Measurements from ENCODE around the gene XRCC6. TPM values are rescaled to one million over a fixed set of nuclear protein-coding genes. Genes with fewer than 3 reads are reported as not detected.
A peak's percentile ranks its signal among the peaks of the same experiment; 100 is the strongest.

XRCC6 gene
- total and polyA plus RNA-seq, 2 of the 13 experiments (the other 11 are each of a cell fraction or from before 2014, with no cell fraction given) = 124 to 625 TPM

GRCh38 chr22:41682033-41682807 lies 61.1 kb downstream of the XRCC6 start (continued):
- TF ChIP-seq, protein P1, sequence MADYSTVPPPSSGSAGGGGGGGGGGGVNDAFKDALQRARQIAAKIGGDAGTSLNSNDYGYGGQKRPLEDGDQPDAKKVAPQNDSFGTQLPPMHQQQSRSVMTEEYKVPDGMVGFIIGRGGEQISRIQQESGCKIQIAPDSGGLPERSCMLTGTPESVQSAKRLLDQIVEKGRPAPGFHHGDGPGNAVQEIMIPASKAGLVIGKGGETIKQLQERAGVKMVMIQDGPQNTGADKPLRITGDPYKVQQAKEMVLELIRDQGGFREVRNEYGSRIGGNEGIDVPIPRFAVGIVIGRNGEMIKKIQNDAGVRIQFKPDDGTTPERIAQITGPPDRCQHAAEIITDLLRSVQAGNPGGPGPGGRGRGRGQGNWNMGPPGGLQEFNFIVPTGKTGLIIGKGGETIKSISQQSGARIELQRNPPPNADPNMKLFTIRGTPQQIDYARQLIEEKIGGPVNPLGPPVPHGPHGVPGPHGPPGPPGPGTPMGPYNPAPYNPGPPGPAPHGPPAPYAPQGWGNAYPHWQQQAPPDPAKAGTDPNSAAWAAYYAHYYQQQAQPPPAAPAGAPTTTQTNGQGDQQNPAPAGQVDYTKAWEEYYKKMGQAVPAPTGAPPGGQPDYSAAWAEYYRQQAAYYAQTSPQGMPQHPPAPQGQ (CRISPR knock-in tag; IDR thresholded peaks at IDR 0.05; ENCODE audit: borderline replicate concordance) = no peak
- TF ChIP-seq ZNF558 (CRISPR knock-in tag; IDR thresholded peaks at IDR 0.05; ENCODE audit: borderline replicate concordance) (no peak), ZNF232 (CRISPR knock-in tag; IDR thresholded peaks at IDR 0.05; ENCODE audit: borderline replicate concordance) (no peak), ZNF720 (CRISPR knock-in tag; IDR thresholded peaks at IDR 0.05) (no peak), YY1 (IDR thresholded peaks at IDR 0.05; ENCODE audit: insufficient read depth, insufficient replicate concordance, low read depth, low read length) (no peak), STAT5B (CRISPR knock-in tag; IDR thresholded peaks at IDR 0.05) (no peak), SMAD1 (CRISPR knock-in tag; IDR thresholded peaks at IDR 0.05; ENCODE audit: borderline replicate concordance, low read depth) (peak; percentile 90), TBX2 (CRISPR knock-in tag; IDR thresholded peaks at IDR 0.05; ENCODE audit: borderline replicate concordance) (no peak; the same call in 1 of the 2 replicates), ZNF772 (CRISPR knock-in tag; IDR thresholded peaks at IDR 0.05) (peak; percentile 46; the same call in 1 of the 2 replicates), NCOA5 (CRISPR knock-in tag; IDR thresholded peaks at IDR 0.05) (no peak), DPF2 (CRISPR knock-in tag; IDR thresholded peaks at IDR 0.05; ENCODE audit: borderline replicate concordance, low read depth) (no peak), ZNF12 (CRISPR knock-in tag; IDR thresholded peaks at IDR 0.05) (no peak), ZNF883 (CRISPR knock-in tag; IDR thresholded peaks at IDR 0.05; ENCODE audit: not compliant biosample characterization) (peak; percentile 24), ZGPAT (CRISPR knock-in tag; IDR thresholded peaks at IDR 0.05) (peak; percentile 57; the same call in 1 of the 2 replicates), TARDBP (CRISPR knock-in tag; IDR thresholded peaks at IDR 0.05) (peak; percentile 45)
- TF ChIP-seq, protein P2, sequence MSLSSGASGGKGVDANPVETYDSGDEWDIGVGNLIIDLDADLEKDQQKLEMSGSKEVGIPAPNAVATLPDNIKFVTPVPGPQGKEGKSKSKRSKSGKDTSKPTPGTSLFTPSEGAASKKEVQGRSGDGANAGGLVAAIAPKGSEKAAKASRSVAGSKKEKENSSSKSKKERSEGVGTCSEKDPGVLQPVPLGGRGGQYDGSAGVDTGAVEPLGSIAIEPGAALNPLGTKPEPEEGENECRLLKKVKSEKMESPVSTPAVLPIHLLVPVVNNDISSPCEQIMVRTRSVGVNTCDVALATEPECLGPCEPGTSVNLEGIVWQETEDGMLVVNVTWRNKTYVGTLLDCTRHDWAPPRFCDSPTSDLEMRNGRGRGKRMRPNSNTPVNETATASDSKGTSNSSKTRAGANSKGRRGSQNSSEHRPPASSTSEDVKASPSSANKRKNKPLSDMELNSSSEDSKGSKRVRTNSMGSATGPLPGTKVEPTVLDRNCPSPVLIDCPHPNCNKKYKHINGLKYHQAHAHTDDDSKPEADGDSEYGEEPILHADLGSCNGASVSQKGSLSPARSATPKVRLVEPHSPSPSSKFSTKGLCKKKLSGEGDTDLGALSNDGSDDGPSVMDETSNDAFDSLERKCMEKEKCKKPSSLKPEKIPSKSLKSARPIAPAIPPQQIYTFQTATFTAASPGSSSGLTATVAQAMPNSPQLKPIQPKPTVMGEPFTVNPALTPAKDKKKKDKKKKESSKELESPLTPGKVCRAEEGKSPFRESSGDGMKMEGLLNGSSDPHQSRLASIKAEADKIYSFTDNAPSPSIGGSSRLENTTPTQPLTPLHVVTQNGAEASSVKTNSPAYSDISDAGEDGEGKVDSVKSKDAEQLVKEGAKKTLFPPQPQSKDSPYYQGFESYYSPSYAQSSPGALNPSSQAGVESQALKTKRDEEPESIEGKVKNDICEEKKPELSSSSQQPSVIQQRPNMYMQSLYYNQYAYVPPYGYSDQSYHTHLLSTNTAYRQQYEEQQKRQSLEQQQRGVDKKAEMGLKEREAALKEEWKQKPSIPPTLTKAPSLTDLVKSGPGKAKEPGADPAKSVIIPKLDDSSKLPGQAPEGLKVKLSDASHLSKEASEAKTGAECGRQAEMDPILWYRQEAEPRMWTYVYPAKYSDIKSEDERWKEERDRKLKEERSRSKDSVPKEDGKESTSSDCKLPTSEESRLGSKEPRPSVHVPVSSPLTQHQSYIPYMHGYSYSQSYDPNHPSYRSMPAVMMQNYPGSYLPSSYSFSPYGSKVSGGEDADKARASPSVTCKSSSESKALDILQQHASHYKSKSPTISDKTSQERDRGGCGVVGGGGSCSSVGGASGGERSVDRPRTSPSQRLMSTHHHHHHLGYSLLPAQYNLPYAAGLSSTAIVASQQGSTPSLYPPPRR (CRISPR knock-in tag; IDR thresholded peaks at IDR 0.05; ENCODE audit: borderline replicate concordance) = no peak; the same call in 1 of the 2 replicates
- TF ChIP-seq, protein P3, sequence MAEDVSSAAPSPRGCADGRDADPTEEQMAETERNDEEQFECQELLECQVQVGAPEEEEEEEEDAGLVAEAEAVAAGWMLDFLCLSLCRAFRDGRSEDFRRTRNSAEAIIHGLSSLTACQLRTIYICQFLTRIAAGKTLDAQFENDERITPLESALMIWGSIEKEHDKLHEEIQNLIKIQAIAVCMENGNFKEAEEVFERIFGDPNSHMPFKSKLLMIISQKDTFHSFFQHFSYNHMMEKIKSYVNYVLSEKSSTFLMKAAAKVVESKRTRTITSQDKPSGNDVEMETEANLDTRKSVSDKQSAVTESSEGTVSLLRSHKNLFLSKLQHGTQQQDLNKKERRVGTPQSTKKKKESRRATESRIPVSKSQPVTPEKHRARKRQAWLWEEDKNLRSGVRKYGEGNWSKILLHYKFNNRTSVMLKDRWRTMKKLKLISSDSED (CRISPR knock-in tag; IDR thresholded peaks at IDR 0.05) = no peak
- TF ChIP-seq, protein P4, sequence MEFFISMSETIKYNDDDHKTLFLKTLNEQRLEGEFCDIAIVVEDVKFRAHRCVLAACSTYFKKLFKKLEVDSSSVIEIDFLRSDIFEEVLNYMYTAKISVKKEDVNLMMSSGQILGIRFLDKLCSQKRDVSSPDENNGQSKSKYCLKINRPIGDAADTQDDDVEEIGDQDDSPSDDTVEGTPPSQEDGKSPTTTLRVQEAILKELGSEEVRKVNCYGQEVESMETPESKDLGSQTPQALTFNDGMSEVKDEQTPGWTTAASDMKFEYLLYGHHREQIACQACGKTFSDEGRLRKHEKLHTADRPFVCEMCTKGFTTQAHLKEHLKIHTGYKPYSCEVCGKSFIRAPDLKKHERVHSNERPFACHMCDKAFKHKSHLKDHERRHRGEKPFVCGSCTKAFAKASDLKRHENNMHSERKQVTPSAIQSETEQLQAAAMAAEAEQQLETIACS (CRISPR knock-in tag; IDR thresholded peaks at IDR 0.05) = no peak
